HL-60 (cell line): ENCODE data around the gene EBF3.

Experiments used
- DNase-seq, 2 experiments: peaks; one replicate each; pipeline ENCODE4 v3.0.0-alpha.2; 2010 to 2020; ENCODE audit warnings: low read depth in 1 of 2, low spot score in 1 of 2
- H3K27ac ChIP-seq: fragments of 250-450 bp; sonication (Bioruptor Pico); replicated peaks from 2 replicates; pipeline ENCODE4 v1.5.1; 2020; ENCODE audit warnings: mild to moderate bottlenecking, moderate library complexity
- H3K27me3 ChIP-seq: fragments of 250-450 bp; sonication (Bioruptor Pico); 2 replicates; pipeline ENCODE4 v1.5.1; 2021; ENCODE audit warnings: mild to moderate bottlenecking, moderate library complexity; ENCODE audit not compliant: insufficient read depth, poor library complexity, severe bottlenecking
- H3K4me3 ChIP-seq: replicated peaks from 2 replicates; pipeline ENCODE4 v1.5.1; 2011; ENCODE audit warnings: mild to moderate bottlenecking, control low read depth, low read length; ENCODE audit not compliant: insufficient read depth
- GABPA ChIP-seq: IDR thresholded peaks from 2 replicates; pipeline ENCODE4 v1.6.1; 2012; ENCODE audit warnings: low read depth
- POLR2AphosphoS5 ChIP-seq: IDR thresholded peaks from 2 replicates; pipeline ENCODE4 v1.6.1; 2012; ENCODE audit warnings: low read depth
- SPI1 ChIP-seq: IDR thresholded peaks from 2 replicates; pipeline ENCODE4 v1.6.1; 2012; ENCODE audit warnings: low read depth, mild to moderate bottlenecking, borderline replicate concordance
- TF ChIP-seq, protein P1 (sequence below): IDR thresholded peaks from one replicate; pipeline ENCODE4 v1.5.1; 2011; ENCODE audit warnings: low read length, control low read depth, inconsistent platforms; ENCODE audit not compliant: insufficient read depth
- TF ChIP-seq, protein P2 (sequence below): IDR thresholded peaks from 2 replicates; pipeline ENCODE4 v1.6.1; 2012; ENCODE audit warnings: low read depth; ENCODE audit not compliant: insufficient replicate concordance

The EBF3 gene

DNA sequence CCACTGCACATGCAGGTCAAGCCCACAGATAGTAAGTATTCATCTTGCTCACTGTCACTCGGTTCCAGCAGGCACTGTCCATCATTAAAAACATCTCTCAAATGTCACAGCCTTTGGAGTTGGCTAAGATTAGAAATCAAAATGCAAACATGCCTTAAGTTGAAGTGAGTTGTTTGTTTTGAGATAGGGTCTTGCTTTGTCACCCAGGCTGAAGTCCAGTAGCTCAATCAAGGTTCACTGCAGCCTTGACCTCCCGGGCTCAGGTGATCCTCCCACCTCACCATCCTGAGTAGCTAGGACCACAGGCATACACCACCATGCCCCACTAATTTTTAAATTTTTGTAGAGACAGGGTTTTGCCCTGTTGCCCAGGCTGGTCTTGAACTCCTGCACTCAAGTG, 98.1 kb downstream of the EBF3 start:
- Histone ChIP-seq H3K27me3 (no peaks in the 10 kb centered on the region), H3K4me3 (no peak overlapping the region), H3K27ac (no peak overlapping the region)
- TF ChIP-seq SPI1 (no peak), POLR2AphosphoS5 (no peak), GABPA (no peak)
- TF ChIP-seq, protein P1, sequence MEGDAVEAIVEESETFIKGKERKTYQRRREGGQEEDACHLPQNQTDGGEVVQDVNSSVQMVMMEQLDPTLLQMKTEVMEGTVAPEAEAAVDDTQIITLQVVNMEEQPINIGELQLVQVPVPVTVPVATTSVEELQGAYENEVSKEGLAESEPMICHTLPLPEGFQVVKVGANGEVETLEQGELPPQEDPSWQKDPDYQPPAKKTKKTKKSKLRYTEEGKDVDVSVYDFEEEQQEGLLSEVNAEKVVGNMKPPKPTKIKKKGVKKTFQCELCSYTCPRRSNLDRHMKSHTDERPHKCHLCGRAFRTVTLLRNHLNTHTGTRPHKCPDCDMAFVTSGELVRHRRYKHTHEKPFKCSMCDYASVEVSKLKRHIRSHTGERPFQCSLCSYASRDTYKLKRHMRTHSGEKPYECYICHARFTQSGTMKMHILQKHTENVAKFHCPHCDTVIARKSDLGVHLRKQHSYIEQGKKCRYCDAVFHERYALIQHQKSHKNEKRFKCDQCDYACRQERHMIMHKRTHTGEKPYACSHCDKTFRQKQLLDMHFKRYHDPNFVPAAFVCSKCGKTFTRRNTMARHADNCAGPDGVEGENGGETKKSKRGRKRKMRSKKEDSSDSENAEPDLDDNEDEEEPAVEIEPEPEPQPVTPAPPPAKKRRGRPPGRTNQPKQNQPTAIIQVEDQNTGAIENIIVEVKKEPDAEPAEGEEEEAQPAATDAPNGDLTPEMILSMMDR: no peak
- TF ChIP-seq, protein P2, sequence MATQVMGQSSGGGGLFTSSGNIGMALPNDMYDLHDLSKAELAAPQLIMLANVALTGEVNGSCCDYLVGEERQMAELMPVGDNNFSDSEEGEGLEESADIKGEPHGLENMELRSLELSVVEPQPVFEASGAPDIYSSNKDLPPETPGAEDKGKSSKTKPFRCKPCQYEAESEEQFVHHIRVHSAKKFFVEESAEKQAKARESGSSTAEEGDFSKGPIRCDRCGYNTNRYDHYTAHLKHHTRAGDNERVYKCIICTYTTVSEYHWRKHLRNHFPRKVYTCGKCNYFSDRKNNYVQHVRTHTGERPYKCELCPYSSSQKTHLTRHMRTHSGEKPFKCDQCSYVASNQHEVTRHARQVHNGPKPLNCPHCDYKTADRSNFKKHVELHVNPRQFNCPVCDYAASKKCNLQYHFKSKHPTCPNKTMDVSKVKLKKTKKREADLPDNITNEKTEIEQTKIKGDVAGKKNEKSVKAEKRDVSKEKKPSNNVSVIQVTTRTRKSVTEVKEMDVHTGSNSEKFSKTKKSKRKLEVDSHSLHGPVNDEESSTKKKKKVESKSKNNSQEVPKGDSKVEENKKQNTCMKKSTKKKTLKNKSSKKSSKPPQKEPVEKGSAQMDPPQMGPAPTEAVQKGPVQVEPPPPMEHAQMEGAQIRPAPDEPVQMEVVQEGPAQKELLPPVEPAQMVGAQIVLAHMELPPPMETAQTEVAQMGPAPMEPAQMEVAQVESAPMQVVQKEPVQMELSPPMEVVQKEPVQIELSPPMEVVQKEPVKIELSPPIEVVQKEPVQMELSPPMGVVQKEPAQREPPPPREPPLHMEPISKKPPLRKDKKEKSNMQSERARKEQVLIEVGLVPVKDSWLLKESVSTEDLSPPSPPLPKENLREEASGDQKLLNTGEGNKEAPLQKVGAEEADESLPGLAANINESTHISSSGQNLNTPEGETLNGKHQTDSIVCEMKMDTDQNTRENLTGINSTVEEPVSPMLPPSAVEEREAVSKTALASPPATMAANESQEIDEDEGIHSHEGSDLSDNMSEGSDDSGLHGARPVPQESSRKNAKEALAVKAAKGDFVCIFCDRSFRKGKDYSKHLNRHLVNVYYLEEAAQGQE: no peak
- DNase-seq: no peak

- TF ChIP-seq SPI1: no peak
- no peaks in the 10 kb centered on the region for H3K27me3 ChIP-seq
- no peak for DNase-seq
- no peak overlapping the region for H3K27ac ChIP-seq
- no peak overlapping the region for H3K4me3 ChIP-seq
Measured at GRCh38 chr10:129865413-129865812, 98.7 kb downstream of the EBF3 start.

DNA sequence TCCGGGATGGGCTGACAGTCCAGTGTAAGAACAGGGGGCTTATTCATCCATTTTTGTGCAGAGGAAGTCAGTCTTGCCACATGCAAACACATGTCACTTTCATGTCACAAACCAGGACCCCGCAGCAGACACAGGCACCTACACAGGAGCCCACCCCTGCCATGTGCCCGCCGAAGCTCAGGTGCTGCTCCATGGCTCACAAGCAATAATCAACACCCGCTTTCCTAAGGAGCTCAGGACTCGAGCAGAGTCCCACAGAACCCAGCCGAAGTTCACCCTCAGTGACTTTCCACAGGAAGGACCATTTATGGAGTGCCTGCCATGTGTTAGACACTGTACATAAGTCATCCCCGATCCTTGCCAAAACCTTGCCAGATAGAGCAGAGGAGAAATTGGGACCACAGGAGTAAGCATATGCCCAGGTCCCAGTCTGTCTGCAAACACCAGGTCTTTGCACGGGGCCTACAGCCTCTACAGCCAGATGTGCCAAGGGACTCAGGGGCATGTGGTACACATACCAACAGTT, 99.4 kb downstream of the EBF3 start:
- no peak for DNase-seq
- Histone ChIP-seq H3K27me3 (no peaks in the 10 kb centered on the region), H3K4me3 (no peak overlapping the region), H3K27ac (no peak overlapping the region)
- no peak for TF ChIP-seq SPI1
- TF ChIP-seq, protein P1: no peak
- no peak for TF ChIP-seq GABPA
- no peak for TF ChIP-seq POLR2AphosphoS5
- TF ChIP-seq, protein P2: no peak

- H3K4me3 ChIP-seq: no peak overlapping the region
- no peak for TF ChIP-seq POLR2AphosphoS5
- TF ChIP-seq GABPA: no peak
- TF ChIP-seq, protein P1: no peak
- no peak for TF ChIP-seq SPI1
- TF ChIP-seq, protein P2: no peak
- no peaks in the 10 kb centered on the region for H3K27me3 ChIP-seq
- no peak for DNase-seq
- no peak overlapping the region for H3K27ac ChIP-seq
Measured at GRCh38 chr10:129864082-129864481, 100.0 kb downstream of the EBF3 start.
